Lower lobe of right lung (tissue), 2 donors: ENCODE results near the gene TACC3. TPM values are rescaled to one million over a fixed set of nuclear protein-coding genes. Genes with fewer than 3 reads are reported as not detected.

ENCODE experiments used
- ATAC-seq, 2 donors: fragments of 200-7000 bp; cut with Tn5 transposase; one replicate each; pipeline ENCODE4 v1.9.1; 2020 to 2022; ENCODE audit warnings: mild to moderate bottlenecking in 2 of 2, moderate library complexity in 2 of 2
- DNase-seq: peaks from one replicate; pipeline ENCODE4 v3.0.0-alpha.2; 2020
- H3K27ac ChIP-seq: fragments of 200-600 bp; one replicate; pipeline ENCODE4 v1.8.0; 2022
- H3K27me3 ChIP-seq: fragments of 200-600 bp; one replicate; pipeline ENCODE4 v1.8.0; 2022; ENCODE audit warnings: low read depth
- H3K36me3 ChIP-seq: fragments of 200-600 bp; one replicate; pipeline ENCODE4 v1.8.0; 2022; ENCODE audit warnings: mild to moderate bottlenecking
- H3K4me1 ChIP-seq: fragments of 200-600 bp; one replicate; pipeline ENCODE4 v1.8.0; 2022
- H3K4me3 ChIP-seq: fragments of 200-600 bp; one replicate; pipeline ENCODE4 v1.8.0; 2022; ENCODE audit warnings: mild to moderate bottlenecking
- H3K9me3 ChIP-seq: fragments of 200-600 bp; one replicate; pipeline ENCODE4 v1.8.0; 2022
- CTCF ChIP-seq: fragments of 200-600 bp; IDR thresholded peaks from one replicate; pipeline ENCODE4 v1.8.0; 2022; ENCODE audit warnings: antibody characterized with exemption, mild to moderate bottlenecking
- intact Hi-C: fragments of 100-400 bp; cut with DNase I; formaldehyde crosslinking; loops from one replicate; pipeline ENCODE4 v1.11.0; 2022
- total RNA-seq: library from RNA; stranded (reverse); fragmentation: NEBNext Ultra II Directional; extraction: Animal tissue kit (Norgen Biotek cat#: 25700); gene quantifications from one replicate; pipeline ENCODE4 v1.2.1, GENCODE V29; 2021
- donor health status: DM: no; HTN: yes; CAD: no; lungs with severe emphysema.

Gene TACC3
- total RNA-seq, 1 donor from 2014 or later = 19.3 TPM

- Histone ChIP-seq H3K36me3 (peaks cover 40% of the 10 kb centered on the region), H3K27ac (no peak overlapping the region), H3K27me3 (no peaks in the 10 kb centered on the region), H3K4me1 (peaks cover 62% of the 10 kb centered on the region), H3K9me3 (no peaks in the 10 kb centered on the region), H3K4me3 (no peak overlapping the region)
- DNase-seq (no peak), ATAC-seq (no peak)
- intact Hi-C loops = no loop called here
- no peak for TF ChIP-seq CTCF
These were observed 3.0 kb upstream of the TACC3 start for GRCh38 chr4:1718095-1718850.

- Histone ChIP-seq H3K9me3 (no peaks in the 10 kb centered on the region), H3K27ac (peak overlapping the region; percentile 95), H3K4me3 (peak overlapping the region; percentile 80), H3K4me1 (peaks cover 42% of the 10 kb centered on the region), H3K27me3 (no peaks in the 10 kb centered on the region), H3K36me3 (peaks cover 34% of the 10 kb centered on the region)
- peak; percentile 53 to 58 for ATAC-seq
- intact Hi-C loops = no loop called here
- TF ChIP-seq CTCF = no peak
- peak; percentile 72 for DNase-seq
These were observed 948 bp upstream of the TACC3 start for GRCh38 chr4:1720163-1720983.

GRCh38 chr4:1721666-1722550, 587 bp downstream of the TACC3 start:
- H3K36me3 ChIP-seq = peaks cover 20% of the 10 kb centered on the region
- intact Hi-C loops = no loop called here
- ATAC-seq (no peak), DNase-seq (peak; percentile 51)
- peak overlapping the region; percentile 95 for H3K27ac ChIP-seq
- H3K9me3 ChIP-seq = no peaks in the 10 kb centered on the region
- peaks cover 52% of the 10 kb centered on the region for H3K4me1 ChIP-seq
- H3K27me3 ChIP-seq = no peaks in the 10 kb centered on the region
- TF ChIP-seq CTCF = no peak
- peak overlapping the region; percentile 80 for H3K4me3 ChIP-seq

- intact Hi-C loops = no loop called here
- Histone ChIP-seq H3K9me3 (no peaks in the 10 kb centered on the region), H3K36me3 (peaks cover 12% of the 10 kb centered on the region), H3K4me1 (peaks cover 59% of the 10 kb centered on the region), H3K27me3 (no peaks in the 10 kb centered on the region), H3K4me3 (peak overlapping the region; percentile 80), H3K27ac (peak overlapping the region; percentile 95)
- ATAC-seq (no peak), DNase-seq (peak; percentile 50)
- TF ChIP-seq CTCF = no peak
These were observed 1.3 kb downstream of the TACC3 start for GRCh38 chr4:1722551-1723118.
